H9 (cell line): ENCODE data around the gene C4orf17. TPM values are rescaled to one million over a fixed set of nuclear protein-coding genes. Genes with fewer than 3 reads are reported as not detected.

Experiments used
- DNase-seq: peaks from one replicate; pipeline ENCODE4 v3.0.0-alpha.2; 2017
- H2AFZ ChIP-seq: one replicate; pipeline ENCODE4 v1.6.1; 2013; ENCODE audit warnings: mild to moderate bottlenecking, low read length, control low read depth, moderate library complexity
- H2AK5ac ChIP-seq: 2 replicates; pipeline ENCODE4 v1.6.1; 2013; ENCODE audit warnings: low read length, control low read depth, mixed read lengths; ENCODE audit not compliant: insufficient read length
- H2BK120ac ChIP-seq: one replicate; pipeline ENCODE4 v1.6.1; 2013; ENCODE audit warnings: low read depth, mild to moderate bottlenecking, low read length, control low read depth, inconsistent platforms; ENCODE audit not compliant: poor library complexity, severe bottlenecking
- H2BK12ac ChIP-seq: 2 replicates; pipeline ENCODE4 v1.6.1; 2013; ENCODE audit warnings: low read length, control low read depth, mixed read lengths, low read depth; ENCODE audit not compliant: insufficient read length
- H2BK15ac ChIP-seq: 2 replicates; pipeline ENCODE4 v1.6.1; 2013; ENCODE audit warnings: low read depth, low read length, control low read depth
- H2BK20ac ChIP-seq: one replicate; pipeline ENCODE4 v1.6.1; 2013; ENCODE audit warnings: low read depth, mild to moderate bottlenecking, low read length, control low read depth, inconsistent platforms; ENCODE audit not compliant: poor library complexity, severe bottlenecking
- H2BK5ac ChIP-seq: 2 replicates; pipeline ENCODE4 v1.6.1; 2013; ENCODE audit warnings: low read length, control low read depth, mixed read lengths; ENCODE audit not compliant: insufficient read length
- H3K14ac ChIP-seq: 2 replicates; pipeline ENCODE4 v1.6.1; 2013; ENCODE audit warnings: low read length, control low read depth; ENCODE audit not compliant: insufficient read depth
- H3K18ac ChIP-seq: 2 replicates; pipeline ENCODE4 v1.6.1; 2013; ENCODE audit warnings: low read depth, mild to moderate bottlenecking, mixed read lengths, low read length, control low read depth; ENCODE audit not compliant: insufficient read length
- H3K23ac ChIP-seq: 2 replicates; pipeline ENCODE4 v1.6.1; 2013; ENCODE audit warnings: low read length, control low read depth, mixed read lengths, low read depth; ENCODE audit not compliant: insufficient read length
- H3K23me2 ChIP-seq: 2 replicates; pipeline ENCODE4 v1.6.1; 2013; ENCODE audit warnings: low read depth, mild to moderate bottlenecking, mixed read lengths, low read length, control low read depth; ENCODE audit not compliant: insufficient read length, poor library complexity, severe bottlenecking
- H3K27ac ChIP-seq: 2 replicates; pipeline ENCODE4 v1.5.1; 2013; ENCODE audit warnings: low read length, control low read depth, mixed read lengths, low read depth; ENCODE audit not compliant: insufficient read length
- H3K27me3 ChIP-seq: 2 replicates; pipeline ENCODE4 v1.6.1; 2013; ENCODE audit warnings: low read length, control low read depth, inconsistent platforms; ENCODE audit not compliant: insufficient read depth
- H3K4ac ChIP-seq: 2 replicates; pipeline ENCODE4 v1.6.1; 2013; ENCODE audit warnings: low read depth, mild to moderate bottlenecking, control low read depth, inconsistent platforms, low read length, moderate library complexity
- H3K4me1 ChIP-seq: 2 replicates; pipeline ENCODE4 v1.6.1; 2013; ENCODE audit warnings: low read length, control low read depth, inconsistent platforms; ENCODE audit not compliant: insufficient read depth
- H3K4me2 ChIP-seq: 2 replicates; pipeline ENCODE4 v1.6.1; 2013; ENCODE audit warnings: low read length, control low read depth, mixed read lengths; ENCODE audit not compliant: insufficient read length, insufficient read depth
- H3K56ac ChIP-seq: 2 replicates; pipeline ENCODE4 v1.6.1; 2013; ENCODE audit warnings: low read depth, mild to moderate bottlenecking, mixed read lengths, low read length, control low read depth; ENCODE audit not compliant: insufficient read length
- H3K79me1 ChIP-seq: 2 replicates; pipeline ENCODE4 v1.6.1; 2013; ENCODE audit warnings: low read depth, mild to moderate bottlenecking, moderate library complexity, low read length, control low read depth, inconsistent platforms; ENCODE audit not compliant: insufficient read depth, poor library complexity, severe bottlenecking
- H3K79me2 ChIP-seq: 2 replicates; pipeline ENCODE4 v1.6.1; 2013; ENCODE audit warnings: low read length, control low read depth, inconsistent platforms; ENCODE audit not compliant: insufficient read depth
- H3K9ac ChIP-seq: 2 replicates; pipeline ENCODE4 v1.6.1; 2013; ENCODE audit warnings: low read length, control low read depth, mixed read lengths; ENCODE audit not compliant: insufficient read length; ENCODE audit errors: extremely low read depth
- H3K9me3 ChIP-seq: one replicate; pipeline ENCODE4 v1.6.1; 2013; ENCODE audit warnings: low read depth, low read length, inconsistent platforms; ENCODE audit not compliant: control insufficient read depth
- H3T11ph ChIP-seq: one replicate; pipeline ENCODE4 v1.6.1; 2013; ENCODE audit warnings: mild to moderate bottlenecking, low read length, control low read depth, inconsistent platforms
- H4K20me1 ChIP-seq: one replicate; pipeline ENCODE4 v1.6.1; 2013; ENCODE audit not compliant: control insufficient read depth, insufficient read length, insufficient read depth
- H4K5ac ChIP-seq: 2 replicates; pipeline ENCODE4 v1.6.1; 2013; ENCODE audit warnings: low read depth, mild to moderate bottlenecking, mixed read lengths, low read length, control low read depth; ENCODE audit not compliant: insufficient read length
- H4K8ac ChIP-seq: replicated peaks from 2 replicates; pipeline ENCODE4 v1.6.1; 2013; ENCODE audit warnings: low read length, control low read depth, mixed read lengths, low read depth; ENCODE audit not compliant: insufficient read length
- H4K91ac ChIP-seq: 2 replicates; pipeline ENCODE4 v1.6.1; 2013; ENCODE audit warnings: low read depth, mild to moderate bottlenecking, moderate library complexity, mixed read lengths, low read length, control low read depth; ENCODE audit not compliant: insufficient read length
- H3K27ac Mint-ChIP-seq, 3 experiments: 2 replicates in 2 of 3; 3 replicates in 1 of 3; pipeline ENCODE4 v1.8.0; 2020 to 2021; ENCODE audit warnings: mixed read lengths in 3 of 3, mild to moderate bottlenecking in 1 of 3, moderate library complexity in 1 of 3
- H3K27me3 Mint-ChIP-seq: 2 replicates; pipeline ENCODE4 v1.8.0; 2021; ENCODE audit warnings: low read depth, mild to moderate bottlenecking, moderate library complexity, mixed read lengths
- H3K36me3 Mint-ChIP-seq, 3 experiments: 2 replicates in 2 of 3; 3 replicates in 1 of 3; pipeline ENCODE4 v1.8.0; 2020 to 2021; ENCODE audit warnings: low read depth in 3 of 3, mixed read lengths in 3 of 3; ENCODE audit not compliant: insufficient read depth in 1 of 3
- H3K4me1 Mint-ChIP-seq, 2 experiments: 2 replicates each; pipeline ENCODE4 v1.8.0; 2020; ENCODE audit warnings: mixed read lengths in 2 of 2
- H3K4me3 Mint-ChIP-seq, 2 experiments: 2 replicates in 1 of 2; 3 replicates in 1 of 2; pipeline ENCODE4 v1.8.0; 2020 to 2021; ENCODE audit warnings: mild to moderate bottlenecking in 2 of 2, mixed read lengths in 2 of 2, moderate library complexity in 1 of 2
- H3K9me3 Mint-ChIP-seq, 2 experiments: 2 replicates in 1 of 2; 3 replicates in 1 of 2; pipeline ENCODE4 v1.8.0; 2020; ENCODE audit warnings: mild to moderate bottlenecking in 2 of 2, mixed read lengths in 2 of 2, moderate library complexity in 1 of 2
- WGBS: extraction: QIAGEN DNeasy Blood & Tissue Kit; methylation state at CpG from one replicate; pipeline ENCODE4 v1.1.7; 2013; ENCODE audit warnings: missing lambda C conversion rate, low lambda C conversion rate, mixed read lengths; ENCODE audit not compliant: insufficient read length; ENCODE audit errors: extremely low coverage; 5-methylcytosine and 5-hydroxymethylcytosine counted together
- total RNA-seq: library from RNA; stranded (reverse); gene quantifications from 2 replicates; pipeline ENCODE4 v1.2.1, GENCODE V29; 2021
- TF ChIP-seq, protein P1 (sequence below): fragments of 200-600 bp; sonication (generic); conservative IDR thresholded peaks from 3 replicates; pipeline ENCODE4 v1.8.0; 2021; ENCODE audit warnings: antibody characterized with exemption, mild to moderate bottlenecking

C4orf17 gene
- total RNA-seq, 1 experiment from 2014 or later = not detected

DNA sequence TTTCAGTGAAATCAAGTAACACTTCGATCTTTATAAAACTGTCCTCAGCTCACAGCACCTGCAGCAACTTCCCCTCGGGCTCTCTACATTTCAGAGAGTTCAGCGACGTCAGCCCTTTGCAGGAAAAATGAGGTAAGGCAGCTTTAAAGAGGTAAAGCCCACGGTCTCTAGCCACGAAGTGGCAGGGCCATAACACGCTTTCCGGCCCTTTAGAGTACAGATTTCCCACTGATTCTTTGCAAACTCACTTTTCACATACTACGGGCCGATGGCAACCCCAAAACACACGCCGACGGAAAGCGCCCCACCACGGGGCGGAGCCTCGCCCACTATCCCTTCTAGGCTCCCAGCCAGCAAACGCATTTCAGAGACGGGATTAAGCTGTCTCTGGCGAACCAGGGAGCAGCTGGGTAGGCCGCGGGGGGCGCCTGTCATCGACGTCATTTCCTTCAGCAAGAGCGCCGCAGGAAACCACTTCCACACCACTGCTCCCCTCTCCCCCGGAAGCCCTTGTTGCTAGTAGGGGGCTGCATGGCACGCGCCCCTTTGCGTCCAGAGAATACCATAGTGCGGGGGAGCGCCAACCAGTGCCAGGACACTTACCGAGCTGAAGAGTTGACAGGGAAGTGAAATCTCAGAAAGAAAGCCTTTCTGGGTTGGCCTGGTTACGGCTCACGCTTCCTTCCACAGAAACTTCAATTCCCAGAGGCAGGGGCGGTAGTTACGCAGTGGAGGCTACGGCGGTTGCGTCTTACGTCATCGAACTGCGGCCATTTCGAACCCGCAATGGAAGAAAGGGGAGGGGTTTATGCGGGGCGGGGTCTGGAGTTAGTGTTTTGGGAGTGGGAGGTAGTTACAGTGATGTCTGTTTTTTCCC, 52.7 kb downstream of the C4orf17 start, which contains the start of gene TRMT10A:
Gene TRMT10A (minus strand): TSS at position 730 of the 877 bp plus-strand sequence. CDS start 4,701 bp downstream, outside the sequence.
- Histone ChIP-seq H3K27me3 (no peaks in the 10 kb centered on the region), H3T11ph (no peak within 1 kb of the TSS), H3K18ac (peak within 1 kb of the TSS; percentile 96), H3K4ac (no peak within 1 kb of the TSS; the same call in 1 of the 2 replicates), H4K5ac (no peak within 1 kb of the TSS), H3K79me2 (no peaks in the 10 kb centered on the region), H3K79me1 (no peaks in the 10 kb centered on the region), H4K91ac (no peak within 1 kb of the TSS), H3K14ac (peak within 1 kb of the TSS; percentile 97; the same call in 1 of the 2 replicates), H2BK120ac (no peak within 1 kb of the TSS), H3K4me2 (peak within 1 kb of the TSS; percentile 59), H2BK12ac (no peak within 1 kb of the TSS), H2BK5ac (no peak within 1 kb of the TSS), H3K9ac (peak within 1 kb of the TSS; percentile 84), H2BK15ac (no peak within 1 kb of the TSS), H3K23ac (no peak within 1 kb of the TSS), H2BK20ac (no peak within 1 kb of the TSS), H2AK5ac (no peak within 1 kb of the TSS), H3K56ac (no peak within 1 kb of the TSS), H3K27ac (peak within 1 kb of the TSS; percentile 24), H3K9me3 (no peaks in the 10 kb centered on the region), H3K23me2 (no peaks in the 10 kb centered on the region), H3K4me1 (no peaks in the 10 kb centered on the region), H4K20me1 (no peaks in the 10 kb centered on the region), H4K8ac (no peak within 1 kb of the TSS), H2AFZ (peak within 1 kb of the TSS; percentile 97)
- Mint-ChIP-seq H3K4me3 (peak within 1 kb of the TSS; percentile 92 to 95), H3K27me3 (no peaks in the 10 kb centered on the region), H3K27ac (peak within 1 kb of the TSS; percentile 98 to 100 (median 99)), H3K9me3 (no peaks in the 10 kb centered on the region), H3K4me1 (peaks cover 0 to 6% of the 10 kb centered on the region in 2 experiments; a peak in 2 of 4 replicates), H3K36me3 (no peaks in the 10 kb centered on the region)
- WGBS = no CpG with 5 or more reads among the region's 48 CpGs
- DNase-seq = peak; percentile 98
- TF ChIP-seq, protein P1, sequence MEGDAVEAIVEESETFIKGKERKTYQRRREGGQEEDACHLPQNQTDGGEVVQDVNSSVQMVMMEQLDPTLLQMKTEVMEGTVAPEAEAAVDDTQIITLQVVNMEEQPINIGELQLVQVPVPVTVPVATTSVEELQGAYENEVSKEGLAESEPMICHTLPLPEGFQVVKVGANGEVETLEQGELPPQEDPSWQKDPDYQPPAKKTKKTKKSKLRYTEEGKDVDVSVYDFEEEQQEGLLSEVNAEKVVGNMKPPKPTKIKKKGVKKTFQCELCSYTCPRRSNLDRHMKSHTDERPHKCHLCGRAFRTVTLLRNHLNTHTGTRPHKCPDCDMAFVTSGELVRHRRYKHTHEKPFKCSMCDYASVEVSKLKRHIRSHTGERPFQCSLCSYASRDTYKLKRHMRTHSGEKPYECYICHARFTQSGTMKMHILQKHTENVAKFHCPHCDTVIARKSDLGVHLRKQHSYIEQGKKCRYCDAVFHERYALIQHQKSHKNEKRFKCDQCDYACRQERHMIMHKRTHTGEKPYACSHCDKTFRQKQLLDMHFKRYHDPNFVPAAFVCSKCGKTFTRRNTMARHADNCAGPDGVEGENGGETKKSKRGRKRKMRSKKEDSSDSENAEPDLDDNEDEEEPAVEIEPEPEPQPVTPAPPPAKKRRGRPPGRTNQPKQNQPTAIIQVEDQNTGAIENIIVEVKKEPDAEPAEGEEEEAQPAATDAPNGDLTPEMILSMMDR = no peak; the same call in 2 of the 3 replicates
